ENCODE results near the gene ADCY5.
A peak's percentile ranks its signal among the peaks of the same experiment; 100 is the strongest.
"Not testable (repeated sequence)": the region's sequence is repeated elsewhere in the genome, so short reads cannot be mapped to it uniquely, and the experiment has no call there.

Gene ADCY5

DNA sequence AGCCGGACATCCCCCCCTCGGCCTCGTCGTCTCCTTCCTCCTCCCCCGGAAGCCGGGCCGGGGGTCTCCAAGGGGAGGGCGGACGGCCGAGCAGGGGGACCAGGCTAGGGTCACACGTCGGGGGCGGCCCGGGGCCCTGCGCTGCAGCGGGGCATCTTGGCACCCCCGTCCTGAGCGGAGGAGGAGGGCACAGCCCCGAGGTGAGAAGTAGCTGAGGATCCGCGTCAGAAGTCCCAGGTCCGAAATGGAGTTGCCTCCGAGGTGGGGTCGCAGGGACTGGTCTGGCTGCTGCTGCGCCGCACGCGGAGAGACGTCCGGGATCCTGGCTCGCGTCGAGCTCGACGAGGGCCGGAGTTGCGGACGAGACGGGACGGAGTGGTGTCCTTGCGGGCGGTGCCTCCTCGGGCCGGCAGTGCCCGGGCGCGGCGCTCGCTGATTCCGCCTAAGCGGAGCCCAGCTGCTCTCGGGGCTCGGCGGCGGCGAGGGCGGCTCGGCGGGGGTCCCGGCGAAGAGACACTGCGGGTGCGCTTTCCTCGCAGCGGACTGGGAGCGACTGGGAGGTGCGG, at the start of gene ADCY5:
Gene ADCY5 (minus strand): TSS at position 555 of the 566 bp plus-strand sequence. CDS start 545 bp downstream, at position 10.
- DNase-seq: no peak

DNA sequence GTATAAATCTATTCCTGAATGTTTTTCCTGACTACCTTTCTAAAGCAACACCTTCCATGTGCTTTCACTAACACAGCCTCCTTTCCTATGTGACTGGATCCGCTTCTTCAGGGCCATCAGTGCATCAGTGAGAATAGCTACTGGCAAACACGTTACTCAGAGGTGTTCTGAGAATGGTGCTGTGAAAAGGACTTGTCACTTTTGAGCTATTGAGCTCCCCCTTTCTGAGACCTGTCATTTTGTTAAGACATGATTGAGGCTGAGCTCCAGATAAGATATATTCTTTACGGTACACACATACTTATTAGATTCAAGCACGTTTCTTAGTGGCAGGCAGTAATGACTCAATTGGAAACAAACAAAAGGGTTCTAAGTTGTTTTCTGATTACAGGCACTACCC, 45.0 kb upstream of the ADCY5 start:
- DNase-seq: no peak

DNA sequence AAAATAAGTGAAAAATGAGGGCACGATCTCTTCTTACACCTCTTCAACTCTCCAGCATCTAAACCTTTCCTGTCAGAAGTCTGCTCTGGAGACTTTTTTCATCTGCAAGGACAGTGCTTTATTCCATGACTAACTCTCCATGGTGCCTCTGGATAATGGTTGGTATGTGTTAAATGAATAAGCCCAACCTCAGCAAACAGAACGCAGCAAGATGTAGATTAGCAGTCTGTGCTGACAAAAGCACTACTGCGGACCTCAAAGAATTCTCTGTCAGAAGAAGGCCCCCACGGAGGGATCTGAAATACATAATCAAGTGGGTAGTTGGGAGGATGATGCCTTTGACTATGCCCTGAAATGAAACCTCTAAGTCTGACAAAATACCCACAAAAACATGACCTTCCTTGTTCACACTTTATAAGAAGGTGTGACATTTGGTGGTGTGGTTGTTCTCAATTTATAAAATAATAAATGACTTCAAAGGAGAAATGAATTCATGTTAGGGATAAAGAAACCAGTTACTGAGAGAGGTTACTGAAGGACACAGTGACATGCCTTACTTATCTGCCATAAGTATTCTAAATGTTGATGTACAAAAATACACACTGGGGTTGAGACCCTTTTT, 43.2 kb upstream of the ADCY5 start:
- DNase-seq: no peak

DNA sequence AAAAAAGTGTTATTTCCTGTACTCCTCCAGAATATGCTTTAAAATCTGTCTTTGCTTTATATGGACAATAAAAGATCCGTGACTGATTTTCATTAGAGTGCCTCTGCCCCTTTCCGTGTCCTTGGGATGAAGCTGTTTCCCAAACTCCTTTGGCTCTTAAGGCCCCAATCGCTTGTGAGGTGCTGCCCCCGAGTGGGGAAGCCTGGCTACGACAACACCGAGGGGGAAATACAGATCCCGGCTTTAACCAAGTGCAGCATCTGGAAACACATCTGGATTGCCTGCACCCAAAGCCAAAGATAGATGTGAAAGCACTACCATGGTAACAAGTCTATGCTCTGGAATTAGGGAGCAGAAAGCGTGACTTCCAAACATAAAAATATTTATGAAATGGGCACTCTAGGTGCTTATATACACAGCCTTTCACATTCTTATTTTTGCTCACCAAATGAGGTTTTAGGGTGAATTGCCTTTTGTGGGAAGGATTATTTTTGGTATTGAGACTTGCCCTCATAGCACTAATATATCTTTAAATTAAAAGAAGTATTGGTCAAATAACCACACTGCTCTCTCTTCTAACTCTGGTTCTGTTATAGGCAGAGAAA, 40.6 kb upstream of the ADCY5 start:
- peak; percentile 13 for DNase-seq

DNA sequence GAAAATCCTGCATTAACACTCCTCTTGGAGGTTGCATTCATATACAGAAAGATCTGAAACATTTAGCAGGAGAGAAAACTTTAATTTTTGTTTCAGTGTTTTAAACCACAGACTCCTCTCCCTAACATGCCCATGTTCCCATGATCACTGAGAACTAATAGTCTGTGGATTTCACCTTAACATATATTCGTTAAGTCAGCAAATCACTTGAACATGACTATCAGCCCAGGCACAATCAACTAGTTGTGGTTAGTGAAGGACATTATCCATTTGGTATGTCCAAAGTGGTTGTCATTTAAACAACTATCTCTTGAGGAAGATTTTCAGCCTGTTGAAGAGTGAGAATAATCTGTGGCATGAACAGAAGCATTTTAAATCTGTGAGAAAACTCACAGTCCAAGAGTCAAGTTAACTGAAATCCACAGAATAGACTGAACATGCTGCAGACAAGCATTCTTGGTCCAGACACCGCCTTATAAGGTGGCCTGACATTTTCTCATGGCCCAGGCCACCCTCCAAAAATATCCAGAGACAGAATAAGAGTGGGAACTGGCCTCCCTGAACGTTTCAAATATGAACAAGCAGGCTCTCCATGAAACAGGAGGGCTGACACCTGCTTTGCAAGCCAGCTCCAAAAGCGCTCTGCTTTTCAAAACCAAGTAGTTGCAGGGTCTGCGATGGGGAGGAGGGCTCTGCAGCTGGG, 39.9 kb upstream of the ADCY5 start:
- no peak for DNase-seq

DNA sequence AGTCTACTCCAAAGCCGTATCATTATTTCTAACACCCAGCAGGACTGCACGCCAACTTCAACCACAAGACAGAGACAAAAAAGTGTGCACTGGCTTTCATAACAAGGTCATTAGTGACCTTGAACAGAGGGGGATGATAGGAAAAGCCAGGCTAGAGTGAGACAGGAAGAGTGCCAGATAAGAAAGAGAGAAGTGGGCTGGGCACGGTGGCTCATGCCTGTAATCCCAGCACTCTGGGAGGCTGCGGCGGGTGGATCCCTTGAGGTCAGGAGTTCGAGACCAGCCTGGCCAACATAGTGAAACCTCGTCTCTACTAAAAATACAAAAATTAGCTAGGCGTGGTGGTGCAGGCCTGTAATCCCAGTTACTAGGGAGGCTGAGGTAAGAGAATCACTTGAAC, 38.2 kb upstream of the ADCY5 start:
- DNase-seq: not testable (repeated sequence)

DNA sequence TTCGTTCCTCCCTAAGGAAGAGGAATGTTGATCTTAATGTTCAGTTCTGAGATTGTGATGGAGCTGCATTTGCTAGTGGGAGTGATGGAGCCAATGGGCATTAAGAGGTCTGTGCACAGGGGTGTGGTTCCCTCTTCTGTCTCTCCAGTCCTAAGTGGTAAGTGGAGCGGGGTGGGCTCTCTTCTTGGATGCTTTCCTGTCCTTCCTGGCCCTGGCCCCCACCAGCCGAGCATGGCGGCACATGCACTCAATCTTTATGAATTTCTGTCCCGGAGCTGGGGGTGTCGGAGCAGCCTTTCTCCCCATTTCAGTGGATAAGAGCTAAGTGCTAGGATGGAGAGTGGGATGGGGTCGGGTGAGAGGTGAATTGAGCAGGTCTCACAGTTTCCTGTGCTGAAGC, 37.6 kb upstream of the ADCY5 start:
- no peak for DNase-seq

DNA sequence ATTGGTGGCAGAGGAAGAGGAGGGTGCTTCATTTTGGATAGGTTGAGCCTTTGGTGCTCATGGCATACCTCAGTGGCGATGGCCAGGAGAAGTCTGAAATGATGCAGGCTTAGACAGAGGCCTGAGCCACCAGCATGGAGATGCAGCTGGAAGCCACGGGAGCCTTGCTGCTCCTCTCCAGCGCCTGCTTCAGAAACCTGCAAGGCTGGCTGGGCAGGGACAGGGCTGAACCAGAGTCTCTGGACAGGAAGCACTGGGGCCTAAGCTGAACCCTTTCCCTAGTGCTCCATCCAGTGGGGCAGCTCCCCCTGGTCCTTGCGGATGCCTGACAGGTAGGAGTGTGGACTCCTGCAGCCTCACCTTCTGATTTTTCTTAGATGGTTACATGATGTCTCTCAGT, 36.7 kb upstream of the ADCY5 start:
- DNase-seq: no peak

DNA sequence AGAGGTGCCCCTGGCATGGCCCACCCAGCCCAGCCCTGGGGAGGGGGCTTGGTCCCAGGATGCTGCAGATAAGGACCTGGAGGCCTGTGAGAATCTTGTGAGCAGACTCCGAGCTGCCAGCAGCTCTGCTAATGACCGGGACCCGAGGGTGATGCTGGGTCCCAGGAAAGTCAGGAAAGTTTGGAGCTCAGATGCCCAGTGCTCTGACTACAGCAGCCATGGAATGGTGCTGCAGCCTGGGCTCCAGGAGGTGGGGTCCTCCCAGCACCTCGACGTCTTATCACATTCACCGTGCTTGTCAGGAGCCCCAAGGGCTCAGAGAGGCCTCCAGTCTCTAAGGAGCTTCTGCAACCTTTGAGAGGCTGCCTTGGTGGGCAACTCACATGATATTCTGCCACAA, 34.3 kb upstream of the ADCY5 start:
- no peak for DNase-seq

DNA sequence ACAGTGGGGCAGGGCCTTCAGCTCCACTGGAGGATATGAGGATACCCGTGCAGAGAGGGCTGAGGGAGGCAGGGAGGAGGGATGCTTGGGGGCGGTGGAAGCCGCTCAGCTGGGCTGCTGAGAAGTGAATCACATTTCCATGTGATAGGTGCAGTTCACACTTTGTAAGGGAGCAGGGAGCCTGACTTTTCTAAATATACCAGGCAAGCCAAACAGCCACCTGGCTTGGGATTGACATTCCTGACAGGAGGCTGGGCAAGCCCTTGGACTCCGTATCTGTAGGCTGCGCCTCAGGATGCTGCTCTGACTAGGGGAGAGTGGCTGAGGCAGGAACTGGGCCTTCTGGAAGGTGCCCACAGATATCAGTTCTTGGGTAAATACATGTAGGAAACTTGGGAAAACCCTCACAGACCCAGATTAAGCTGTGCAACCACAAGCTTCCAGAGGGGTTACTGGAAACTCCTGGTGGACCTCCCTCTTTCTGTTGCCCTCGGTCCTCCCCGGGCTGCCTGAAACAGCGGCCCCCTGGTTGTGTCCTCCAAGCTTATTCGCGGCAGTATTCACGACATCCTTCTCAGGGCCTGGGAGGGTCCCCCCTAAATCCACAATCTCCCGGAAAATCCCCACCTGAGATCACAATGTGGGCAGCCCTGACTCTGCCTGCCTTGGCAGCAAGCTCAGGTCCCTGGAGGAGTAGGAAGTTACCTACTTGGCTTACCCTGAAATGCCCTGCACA, 33.0 kb upstream of the ADCY5 start:
- no peak for DNase-seq

DNA sequence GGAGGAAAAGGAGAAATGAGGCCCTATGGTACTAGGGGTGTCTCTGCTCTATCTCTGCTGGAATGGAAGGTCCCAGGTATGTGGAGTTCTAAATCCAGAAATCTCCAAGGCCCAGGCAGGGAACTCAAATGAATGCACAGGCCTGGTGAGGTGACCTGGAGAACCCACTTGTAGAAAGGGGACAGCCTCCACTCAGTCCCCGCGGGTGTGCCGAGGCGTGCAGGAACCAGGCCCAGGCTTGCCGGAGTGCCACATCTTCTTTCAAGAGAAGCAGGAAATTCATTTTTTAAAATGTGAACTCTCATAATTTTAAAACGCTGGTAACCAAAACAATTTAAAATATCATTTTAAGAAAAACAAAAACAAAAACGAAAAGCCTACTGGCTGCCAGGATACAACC, 32.2 kb upstream of the ADCY5 start:
- DNase-seq: no peak

DNA sequence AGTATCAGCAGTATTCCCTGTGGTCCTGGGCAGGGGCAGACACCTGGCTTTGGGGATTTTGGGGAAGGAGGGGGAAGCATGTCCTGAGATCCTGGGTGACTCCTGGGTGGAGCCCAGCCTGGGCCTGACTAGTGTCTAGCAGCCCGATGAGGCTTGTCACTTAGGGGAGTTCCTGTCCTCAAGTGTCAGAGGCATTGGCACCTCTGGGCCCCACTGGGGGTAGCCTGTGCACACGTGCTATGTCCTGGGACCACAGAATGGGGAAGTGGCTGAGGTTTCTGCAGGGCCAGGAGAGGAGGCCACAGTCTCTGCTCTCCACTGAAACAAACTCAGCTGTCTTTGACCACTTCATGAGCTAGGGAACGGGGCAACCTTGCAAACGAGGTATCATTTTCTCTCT, 31.5 kb upstream of the ADCY5 start:
- DNase-seq: no peak

DNA sequence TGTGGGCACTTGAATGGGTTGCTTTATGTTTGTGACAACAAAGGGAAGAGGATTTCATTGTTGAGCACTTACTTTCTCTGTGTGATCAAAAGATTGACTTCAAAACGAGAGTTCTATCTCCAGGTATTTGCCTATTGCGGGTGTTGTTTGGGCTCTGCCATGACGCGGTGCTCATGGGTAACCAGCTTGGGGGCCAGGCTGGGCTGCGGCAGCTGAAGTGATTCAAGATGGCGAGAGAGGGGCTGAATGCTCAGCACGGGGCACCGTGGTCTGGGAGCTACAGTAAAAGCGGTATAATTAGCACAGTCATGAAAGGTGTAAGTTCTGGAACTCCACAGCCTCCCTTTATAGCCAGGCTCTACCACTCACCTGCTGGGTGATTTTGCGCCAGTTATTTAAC, 31.0 kb upstream of the ADCY5 start:
- no peak for DNase-seq

DNA sequence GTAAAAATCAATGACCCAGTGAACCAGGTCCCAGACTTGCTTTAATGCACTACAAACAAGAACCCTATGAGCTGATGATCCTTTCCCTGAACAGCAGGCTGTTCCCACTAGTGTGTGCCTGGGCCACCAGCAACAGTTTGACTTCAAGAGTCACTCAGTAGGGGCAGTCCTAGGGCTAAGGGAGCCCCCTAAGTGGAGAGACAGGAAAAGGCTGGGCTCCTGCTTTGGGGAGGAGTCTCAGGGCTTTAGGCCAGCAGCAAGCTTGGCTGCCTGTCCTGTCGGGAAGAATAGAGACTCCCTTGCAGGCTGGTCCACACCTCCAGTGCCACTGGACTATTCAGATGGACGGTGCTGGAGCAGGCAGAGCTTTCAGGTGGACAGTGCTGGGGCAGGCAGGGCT, 29.4 kb upstream of the ADCY5 start:
- DNase-seq: no peak

DNA sequence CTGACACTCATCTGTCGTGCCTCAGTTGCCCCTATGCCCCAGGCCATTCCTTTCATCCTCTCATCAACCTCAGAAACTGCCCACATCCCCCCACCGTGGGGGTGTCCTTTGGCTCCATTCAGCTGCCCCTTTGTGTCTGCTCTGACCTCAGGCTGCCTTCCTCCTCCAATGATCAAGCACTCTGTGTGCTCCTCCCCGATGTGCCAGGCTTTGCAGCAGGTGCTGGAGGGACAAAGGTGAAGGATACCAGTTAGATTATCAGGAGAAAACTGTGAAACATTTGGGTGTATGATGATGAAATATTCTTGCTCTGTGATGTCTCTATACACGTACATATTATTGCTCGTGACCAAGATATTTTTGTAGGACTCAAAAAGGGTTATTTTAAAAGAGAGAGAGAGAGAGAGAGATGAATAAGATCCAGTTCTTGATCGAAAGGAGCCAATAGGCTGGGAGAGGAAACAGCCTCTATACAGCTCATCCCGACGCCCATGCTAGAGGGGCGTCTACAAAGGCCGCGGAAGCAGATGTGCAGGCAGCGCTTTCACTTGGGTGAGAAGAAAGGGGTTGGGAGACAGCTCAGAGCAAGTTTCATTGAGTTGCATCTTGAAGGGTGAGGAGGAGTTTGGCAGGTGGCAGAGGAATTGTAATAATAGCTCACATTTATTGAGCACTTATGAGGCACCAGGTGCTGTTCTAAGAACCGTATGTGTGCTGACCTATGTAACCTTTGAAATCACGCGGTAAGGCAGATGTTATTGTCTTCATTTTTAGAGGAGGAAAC, 28.3 kb upstream of the ADCY5 start:
- no peak for DNase-seq

DNA sequence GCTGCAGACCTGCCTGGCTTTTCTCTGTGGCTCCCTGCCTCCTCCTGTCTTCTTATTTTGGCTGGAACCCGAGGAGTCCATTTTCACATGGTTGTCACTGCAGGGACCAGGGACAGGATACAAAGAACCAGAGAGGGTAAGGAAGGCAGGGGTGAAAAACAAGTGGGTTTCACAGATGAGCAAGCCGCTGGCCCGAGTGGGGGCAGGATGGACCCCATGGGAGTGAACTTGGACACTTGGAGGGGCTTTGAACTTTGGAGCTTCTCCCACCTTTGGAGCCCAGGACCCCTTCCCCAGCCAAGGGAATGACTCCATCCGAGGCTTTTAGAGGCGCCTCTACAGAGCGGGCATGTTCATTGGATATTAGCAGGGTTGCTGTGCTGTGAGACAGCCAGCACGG, 26.9 kb upstream of the ADCY5 start:
- DNase-seq: no peak

DNA sequence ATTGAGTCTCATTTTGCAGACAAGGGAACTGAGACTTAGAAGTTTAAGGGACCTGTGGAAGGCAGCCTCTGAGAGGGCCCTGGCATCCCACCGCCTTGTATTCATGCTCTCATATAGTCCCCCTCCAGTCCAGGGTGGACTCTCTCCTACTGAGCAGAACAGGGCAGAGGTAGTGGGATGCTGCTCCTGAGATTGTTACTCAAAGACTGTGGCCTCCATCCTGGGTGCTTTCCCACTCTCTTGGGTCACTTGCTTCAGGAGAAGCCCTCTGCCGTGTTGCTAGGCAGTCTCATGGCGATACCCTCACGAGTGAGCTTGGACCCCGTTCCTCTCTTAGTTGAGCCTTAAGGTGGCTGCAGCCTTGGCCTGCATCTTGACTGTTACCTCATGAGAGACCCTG, 22.2 kb upstream of the ADCY5 start:
- no peak for DNase-seq

DNA sequence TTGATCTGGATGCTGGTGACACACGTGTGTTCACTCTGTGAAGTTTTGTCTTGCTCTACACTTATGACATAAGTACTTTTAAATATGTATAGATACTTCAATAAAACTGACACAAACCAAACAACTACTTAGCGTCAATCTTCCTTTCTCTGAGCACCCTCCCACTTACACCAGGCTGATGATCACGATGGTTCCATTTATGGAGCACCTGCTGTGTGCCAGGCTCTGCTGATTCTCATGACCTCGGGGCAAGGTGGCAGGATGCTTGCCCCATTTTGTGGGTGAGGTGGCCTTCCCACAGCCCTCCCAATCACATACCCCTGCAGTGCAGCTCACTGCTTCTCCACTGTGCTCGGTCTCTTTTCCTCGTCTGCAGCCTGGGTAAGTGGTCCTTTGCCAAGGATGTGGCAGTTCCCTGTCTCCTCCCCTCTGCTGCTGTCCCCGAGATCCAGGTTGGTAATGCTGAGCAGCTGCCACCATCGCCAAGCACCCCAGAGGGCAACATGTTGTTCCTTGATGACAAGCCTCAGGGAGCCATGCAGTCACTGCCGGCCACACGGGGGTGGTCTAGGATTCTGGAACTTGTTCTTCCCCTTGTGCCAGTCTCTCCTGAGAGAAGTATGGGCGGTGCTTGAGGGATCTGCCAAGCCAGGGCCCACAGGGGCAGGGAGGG, 20.6 kb upstream of the ADCY5 start:
- no peak for DNase-seq

DNA sequence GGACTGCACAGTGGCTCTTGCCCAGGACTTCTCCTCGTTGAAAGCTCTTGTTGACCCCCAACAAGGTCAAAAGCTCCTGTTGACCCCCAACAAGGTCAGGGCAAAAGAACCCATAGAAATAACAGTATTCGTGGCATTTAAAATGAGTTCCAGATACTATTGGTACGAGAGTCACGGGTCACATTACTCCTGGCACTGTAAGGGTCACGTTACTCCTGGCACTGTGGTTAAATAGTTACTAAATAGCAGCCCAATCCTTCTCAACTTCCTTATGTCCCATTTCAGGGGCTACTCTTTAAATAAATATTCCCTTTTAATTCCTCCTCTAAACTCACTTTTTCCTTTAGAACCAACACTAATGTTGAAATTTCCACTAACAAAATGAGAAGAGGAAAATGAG, 18.2 kb upstream of the ADCY5 start:
- DNase-seq: no peak

DNA sequence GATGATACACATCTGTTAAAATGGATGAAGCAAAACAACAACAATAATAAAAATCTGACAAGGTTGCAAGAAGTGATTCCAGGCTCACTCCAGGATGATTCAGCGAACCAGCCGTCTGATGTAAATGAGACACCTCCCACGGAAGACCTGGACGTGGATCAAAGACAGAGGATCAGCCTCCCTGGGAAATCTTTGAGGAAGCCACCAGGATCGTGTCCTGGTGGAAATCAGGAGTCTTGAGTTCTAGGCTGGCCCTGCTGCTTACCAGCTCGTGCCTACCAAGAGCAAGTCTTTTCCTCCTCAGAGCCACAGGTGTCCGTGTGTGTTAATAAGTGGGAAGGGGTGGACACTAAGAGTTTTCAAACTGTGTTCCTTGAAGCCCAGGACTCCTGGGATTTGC, 15.3 kb upstream of the ADCY5 start:
- DNase-seq: no peak

DNA sequence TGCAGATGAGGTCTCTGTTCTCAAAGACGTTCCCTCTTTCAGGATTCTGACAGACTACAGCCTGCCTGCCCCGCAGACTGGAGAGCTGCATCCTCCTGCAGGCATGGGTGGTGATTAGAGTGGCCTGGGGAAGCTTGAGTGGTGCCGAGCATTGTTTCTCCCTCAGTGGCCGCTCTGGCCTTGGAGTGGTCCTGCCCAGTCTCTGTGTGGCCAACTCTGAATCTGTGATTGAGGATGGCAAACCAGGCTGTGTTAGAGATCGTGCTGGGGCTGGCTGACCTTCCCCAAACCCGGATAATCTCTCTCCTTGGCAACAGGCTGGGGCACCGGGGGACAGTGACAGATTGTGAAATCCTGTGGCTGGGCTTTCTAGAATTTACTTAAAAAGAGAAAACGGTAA, 11.0 kb upstream of the ADCY5 start:
- no peak for DNase-seq

DNA sequence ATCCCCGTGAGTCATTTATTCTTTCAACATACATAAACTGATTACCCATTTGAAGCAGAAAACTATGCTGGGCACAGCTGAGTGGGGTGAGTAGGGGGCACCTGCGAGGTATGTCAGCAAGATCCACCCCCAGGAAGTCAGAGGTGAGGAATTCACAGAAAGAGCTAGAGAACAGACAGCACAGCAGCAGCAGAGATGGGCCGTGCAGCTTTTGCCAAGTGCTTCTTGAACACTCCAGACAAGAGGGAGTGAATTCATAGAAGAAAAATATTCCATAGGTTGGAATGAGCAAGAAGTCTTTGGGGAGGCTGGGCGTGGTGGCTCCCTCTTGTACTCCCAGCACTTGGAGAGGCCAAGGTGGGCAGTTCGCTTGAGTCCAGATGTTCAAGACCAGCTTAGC, 9.4 kb upstream of the ADCY5 start:
- DNase-seq: no peak
